Ammon's horn (tissue), 1 donor: ENCODE results near the gene MFF.
"Not testable (repeated sequence)": the region's sequence is repeated elsewhere in the genome, so short reads cannot be mapped to it uniquely, and the experiment has no call there.

Source experiments
- DNase-seq: peaks from one replicate; pipeline ENCODE4 v3.0.0-alpha.2; 2016; ENCODE audit warnings: low spot score

The MFF gene

GRCh38 chr2:227378371-227378782, 53.3 kb downstream of the MFF start:
- no peak for DNase-seq

GRCh38 chr2:227379095-227379494, 54.0 kb downstream of the MFF start, which contains the start of gene TM4SF20:
TM4SF20 (minus strand) TSS chr2:227379306; CDS start chr2:227379268, 38 bp downstream.
- no peak for DNase-seq

GRCh38 chr2:227382241-227382835, 57.3 kb downstream of the MFF start:
- not testable (repeated sequence) for DNase-seq

- no peak for DNase-seq
These were observed 58.6 kb downstream of the MFF start for GRCh38 chr2:227383686-227384085.

- no peak for DNase-seq
These were observed 61.6 kb downstream of the MFF start for GRCh38 chr2:227386630-227387029.

- DNase-seq, result not testable (repeated sequence)
These were observed 62.5 kb downstream of the MFF start, which contains the start of gene SCYGR1 for GRCh38 chr2:227387583-227387982. SCYGR1 (minus strand) TSS chr2:227387949; CDS start chr2:227387949, 0 bp downstream.

- DNase-seq, result no peak
These were observed 63.5 kb downstream of the MFF start for GRCh38 chr2:227388537-227389011.

GRCh38 chr2:227389231-227389630, 64.2 kb downstream of the MFF start:
- DNase-seq, result no peak

- no peak for DNase-seq
These were observed 64.6 kb downstream of the MFF start for GRCh38 chr2:227389661-227390060.

- DNase-seq, result no peak
These were observed 65.6 kb downstream of the MFF start for GRCh38 chr2:227390468-227391256.

- DNase-seq, result no peak
These were observed 69.3 kb downstream of the MFF start for GRCh38 chr2:227394401-227394800.

GRCh38 chr2:227395556-227395955, 70.5 kb downstream of the MFF start:
- DNase-seq, result no peak

GRCh38 chr2:227397562-227397961, 72.5 kb downstream of the MFF start:
- DNase-seq, result no peak

- no peak for DNase-seq
These were observed 73.9 kb downstream of the MFF start for GRCh38 chr2:227398684-227399670.

- DNase-seq, result no peak
These were observed 76.5 kb downstream of the MFF start for GRCh38 chr2:227401550-227401949.

- DNase-seq, result no peak
These were observed 77.3 kb downstream of the MFF start for GRCh38 chr2:227402321-227402720.

GRCh38 chr2:227402959-227403358, 77.9 kb downstream of the MFF start:
- no peak for DNase-seq

GRCh38 chr2:227404585-227405271, 79.7 kb downstream of the MFF start:
- DNase-seq, result no peak

GRCh38 chr2:227406177-227407031, 81.4 kb downstream of the MFF start:
- peak; percentile 85 for DNase-seq
